ENCODE results near the gene ZNF273. TPM values are rescaled to one million over a fixed set of nuclear protein-coding genes. Genes with fewer than 3 reads are reported as not detected.

The ZNF273 gene
- total RNA-seq, 1 experiment from 2014 or later = 6.6 TPM

- Histone ChIP-seq H3K9me3 (ENCODE audit: control insufficient read depth in 1 of 2, insufficient read depth in 1 of 2, low read depth in 1 of 2, low read length in 2 of 2) (no peaks in the 10 kb centered on the region; a peak in 2 of 4 replicates), H3K79me2 (ENCODE audit: insufficient read depth, low read length) (no peaks in the 10 kb centered on the region), H3K9ac (ENCODE audit: low read length) (no peak overlapping the region), H3K4me1 (ENCODE audit: control insufficient read depth in 1 of 2, insufficient read depth in 2 of 2, low read length in 2 of 2) (no peaks in the 10 kb centered on the region), H3K9me2 (ENCODE audit: insufficient read depth) (no peaks in the 10 kb centered on the region), H3K36me3 (ENCODE audit: control insufficient read depth in 1 of 2, insufficient read depth in 2 of 2, low read length in 2 of 2) (no peaks in the 10 kb centered on the region), H3K4me3 (replicated peaks in 1 of 2; ENCODE audit: low read depth in 1 of 2, low read length in 2 of 2) (no peak overlapping the region), H2AFZ (ENCODE audit: low read depth, low read length, poor library complexity, severe bottlenecking) (no peak overlapping the region), H4K20me1 (ENCODE audit: insufficient read depth) (no peaks in the 10 kb centered on the region), H3K27me3 (ENCODE audit: insufficient read depth, low read length) (no peaks in the 10 kb centered on the region), H3K4me2 (ENCODE audit: low read length) (no peak overlapping the region), H3K27ac (ENCODE audit: low read depth, low read length) (no peak overlapping the region)
- ChIA-PET RAD21 (ENCODE audit: low non-redundant PET in 1 of 2, low total read pairs in 2 of 2, uncharacterized antibody in 2 of 2, unreplicated experiment in 2 of 2) (no interaction called here), CTCF (no interaction called here), POLR2A (no interaction called here)
- TF ChIP-seq EZH2phosphoT487 (IDR thresholded peaks at IDR 0.05; ENCODE audit: borderline replicate concordance) (no peak), EGR1 (IDR thresholded peaks at IDR 0.05; ENCODE audit: low read depth) (no peak), ZFX (IDR thresholded peaks at IDR 0.05) (no peak), CTCF (IDR thresholded peaks at IDR 0.05 in 2 of 3, conservative IDR thresholded peaks at IDR 0.05 in 1 of 3; ENCODE audit: borderline replicate concordance in 1 of 3, insufficient read depth in 1 of 3, low read depth in 2 of 3, low read length in 2 of 3) (no peak), ATF3 (IDR thresholded peaks at IDR 0.05) (no peak), SRF (IDR thresholded peaks at IDR 0.05; ENCODE audit: low read depth) (no peak), MAX (IDR thresholded peaks at IDR 0.05) (no peak), FOSL1 (IDR thresholded peaks at IDR 0.05; ENCODE audit: low read depth) (no peak), ZBTB33 (IDR thresholded peaks at IDR 0.05; ENCODE audit: extremely low read depth, insufficient replicate concordance, low read length) (no peak), POLR2A (IDR thresholded peaks at IDR 0.05; ENCODE audit: borderline replicate concordance, extremely low read depth, insufficient read depth, insufficient read length) (no peak), SIN3A (IDR thresholded peaks at IDR 0.05; ENCODE audit: low read depth) (no peak)
- ATAC-seq (no peak), DNase-seq (ENCODE audit: low read depth, low spot score) (no peak)
- intact Hi-C loops (cut with micrococcal nuclease) = no loop called here
- no TSS peak for BruUV-seq (replicated peaks)
Observed at GRCh38 chr7:64875658-64876406, 27.2 kb upstream of the ZNF273 start.
